ENCODE measurements around the gene TCP11L2. TPM values are rescaled to one million over a fixed set of nuclear protein-coding genes. Genes with fewer than 3 reads are reported as not detected.
A peak's percentile ranks its signal among the peaks of the same experiment; 100 is the strongest.

The TCP11L2 gene
- total RNA-seq, 1 experiment from 2014 or later: 10.2 TPM

- Mint-ChIP-seq H3K9me3 (ENCODE audit: unreplicated experiment) (no peaks in the 10 kb centered on the region), H3K27me3 (ENCODE audit: insufficient read depth, unreplicated experiment) (no peaks in the 10 kb centered on the region), H3K4me3 (ENCODE audit: unreplicated experiment) (no peak overlapping the region), H3K36me3 (ENCODE audit: insufficient read depth, unreplicated experiment) (peaks cover 24% of the 10 kb centered on the region), H3K4me1 (ENCODE audit: insufficient read depth, unreplicated experiment) (peaks cover 6% of the 10 kb centered on the region), H3K27ac (ENCODE audit: low read depth, unreplicated experiment) (no peak overlapping the region)
- ChIA-PET POLR2A (no interaction called here), CTCF (interaction anchor here (2.1 kb wide), 1 partner anchor 136 kb away, joined by 6 read pairs; no protein-coding TSS in a partner anchor)
- no peak for TF ChIP-seq CTCF (IDR thresholded peaks at IDR 0.05; ENCODE audit: unreplicated experiment)
- DNase-seq (ENCODE audit: unreplicated experiment): no peak
- no TSS peak for BruUV-seq (replicated peaks)
- intact Hi-C loops (cut with micrococcal nuclease): no loop called here
Measured at GRCh38 chr12:106362971-106363370, 60.4 kb downstream of the TCP11L2 start.

DNA sequence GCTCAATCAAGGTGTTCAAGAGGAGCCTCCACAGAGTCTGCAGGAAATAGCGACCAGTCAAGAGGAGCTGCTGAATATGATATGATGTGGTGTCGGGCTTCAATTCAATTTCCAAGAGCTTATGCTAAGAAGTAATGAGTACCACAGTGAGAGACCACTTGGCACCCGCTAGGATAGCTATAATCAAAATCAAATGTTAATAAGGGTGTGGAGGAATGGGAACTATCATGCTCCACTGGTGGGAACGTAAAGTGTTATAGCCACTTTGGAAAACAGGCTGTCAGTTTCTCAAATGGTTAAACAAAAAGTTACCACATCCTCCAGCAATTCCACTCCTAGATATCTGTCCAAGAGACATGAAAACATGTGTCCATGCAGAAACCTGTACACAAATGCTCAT lies 61.7 kb downstream of the TCP11L2 start:
- Mint-ChIP-seq H3K27me3 (ENCODE audit: insufficient read depth, unreplicated experiment) (no peaks in the 10 kb centered on the region), H3K36me3 (ENCODE audit: insufficient read depth, unreplicated experiment) (peaks cover 29% of the 10 kb centered on the region), H3K4me1 (ENCODE audit: insufficient read depth, unreplicated experiment) (peaks cover 7% of the 10 kb centered on the region), H3K9me3 (ENCODE audit: unreplicated experiment) (no peaks in the 10 kb centered on the region), H3K27ac (ENCODE audit: low read depth, unreplicated experiment) (no peak overlapping the region), H3K4me3 (ENCODE audit: unreplicated experiment) (no peak overlapping the region)
- ChIA-PET POLR2A (interaction anchor here (0.6 to 1.1 kb wide), 3 partner anchors 22 to 482 kb away, joined by 3 read pairs; no protein-coding TSS in a partner anchor), CTCF (interaction anchor here (1.4 to 2.1 kb wide), 2 partner anchors 19 to 137 kb away, joined by 5 to 6 read pairs; no protein-coding TSS in a partner anchor)
- no peak for TF ChIP-seq CTCF (IDR thresholded peaks at IDR 0.05; ENCODE audit: unreplicated experiment)
- no peak for DNase-seq (ENCODE audit: unreplicated experiment)
- intact Hi-C loops (cut with micrococcal nuclease): no loop called here
- BruUV-seq (replicated peaks): no TSS peak

DNA sequence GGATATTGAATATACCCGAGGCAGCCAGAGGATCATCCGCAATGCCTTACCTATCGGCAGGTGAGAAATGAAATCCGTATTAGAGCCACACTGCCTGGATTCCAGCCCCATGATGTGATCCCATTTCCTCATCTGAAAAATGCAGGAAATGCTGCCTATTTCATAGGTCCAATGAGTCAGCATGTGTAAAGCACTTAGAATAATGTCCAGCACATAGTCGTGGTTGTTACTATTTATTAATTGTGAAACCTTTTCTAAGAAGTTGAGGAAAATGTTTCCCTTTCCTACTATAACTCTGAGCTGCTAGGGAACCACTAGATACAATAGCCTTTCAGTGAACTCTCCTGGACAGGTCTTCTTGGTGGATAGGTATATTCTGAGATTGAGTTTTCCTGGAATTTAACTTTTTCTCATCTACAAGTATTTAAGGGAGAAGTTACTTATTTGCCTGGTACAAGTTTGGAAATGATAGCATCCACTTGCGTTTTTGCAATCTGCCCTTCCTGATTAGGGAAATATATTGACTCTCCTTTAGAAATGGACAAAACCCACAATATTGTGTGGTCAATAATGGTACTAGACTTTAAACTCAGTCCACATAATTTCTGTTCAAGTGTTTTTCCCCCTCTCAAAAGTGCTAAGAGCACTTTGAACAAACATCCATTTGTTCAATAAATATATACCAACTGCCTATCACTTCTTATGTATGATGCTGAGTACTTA lies 67.3 kb downstream of the TCP11L2 start:
- TF ChIP-seq CTCF (IDR thresholded peaks at IDR 0.05; ENCODE audit: unreplicated experiment): no peak
- ChIA-PET CTCF (interaction anchor here (0.6 to 1.5 kb wide), 4 partner anchors 11 to 158 kb away, joined by 4 to 10 read pairs (median 4); partner anchors contain the start of gene POLR3B), POLR2A (interaction anchor here (0.9 to 4.7 kb wide), 3 partner anchors 9 to 143 kb away, joined by 4 to 50 read pairs (median 6); partner anchors contain the start of gene POLR3B)
- H3K4me1 Mint-ChIP-seq (ENCODE audit: insufficient read depth, unreplicated experiment): peaks cover 16% of the 10 kb centered on the region
- H3K27me3 Mint-ChIP-seq (ENCODE audit: insufficient read depth, unreplicated experiment): no peaks in the 10 kb centered on the region
- H3K36me3 Mint-ChIP-seq (ENCODE audit: insufficient read depth, unreplicated experiment): peaks cover 61% of the 10 kb centered on the region
- H3K9me3 Mint-ChIP-seq (ENCODE audit: unreplicated experiment): no peaks in the 10 kb centered on the region
- intact Hi-C loops (cut with micrococcal nuclease): no loop called here
- H3K27ac Mint-ChIP-seq (ENCODE audit: low read depth, unreplicated experiment): peak overlapping the region; percentile 89
- no peak overlapping the region for H3K4me3 Mint-ChIP-seq (ENCODE audit: unreplicated experiment)
- peak; percentile 72 for DNase-seq (ENCODE audit: unreplicated experiment)
- TSS peak; percentile 21 for BruUV-seq (replicated peaks)

DNA sequence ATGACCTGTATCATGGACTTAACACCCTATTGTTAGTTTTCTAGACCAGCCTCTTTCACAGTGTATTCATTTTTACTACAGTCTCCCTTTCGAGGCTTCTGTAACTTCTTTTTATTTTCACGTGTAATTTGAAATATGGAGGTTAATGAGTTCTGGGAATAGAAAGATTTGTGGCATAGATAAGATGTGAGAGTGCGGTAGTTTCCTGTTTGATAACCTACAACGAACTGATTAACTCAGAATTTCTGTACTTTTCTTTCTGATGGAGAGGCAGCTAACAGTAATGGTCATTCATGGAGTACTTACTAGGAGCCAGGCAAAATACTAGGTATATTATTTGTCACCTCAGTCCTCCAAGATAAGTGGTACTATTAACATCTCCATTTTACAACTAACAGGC lies 76.3 kb downstream of the TCP11L2 start:
- POLR2A ChIA-PET: interaction anchor here (1.7 kb wide), 1 partner anchor 21 kb away, joined by 5 read pairs; the partner anchor contains the start of gene POLR3B
- H3K27ac Mint-ChIP-seq (ENCODE audit: low read depth, unreplicated experiment): no peak overlapping the region
- DNase-seq (ENCODE audit: unreplicated experiment): no peak
- H3K36me3 Mint-ChIP-seq (ENCODE audit: insufficient read depth, unreplicated experiment): peaks cover 75% of the 10 kb centered on the region
- H3K4me1 Mint-ChIP-seq (ENCODE audit: insufficient read depth, unreplicated experiment): no peaks in the 10 kb centered on the region
- peaks cover 7% of the 10 kb centered on the region for H3K9me3 Mint-ChIP-seq (ENCODE audit: unreplicated experiment)
- no peaks in the 10 kb centered on the region for H3K27me3 Mint-ChIP-seq (ENCODE audit: insufficient read depth, unreplicated experiment)
- intact Hi-C loops (cut with micrococcal nuclease): no loop called here
- H3K4me3 Mint-ChIP-seq (ENCODE audit: unreplicated experiment): no peak overlapping the region
- TF ChIP-seq CTCF (IDR thresholded peaks at IDR 0.05; ENCODE audit: unreplicated experiment): no peak
- CTCF ChIA-PET: interaction anchor here (0.7 to 4.8 kb wide), 4 partner anchors 8 to 541 kb away, joined by 3 to 23 read pairs (median 8); no protein-coding TSS in a partner anchor
- BruUV-seq (replicated peaks): no TSS peak

Measured in MCF 10A (cell line).